Breast epithelium (tissue), 3 donors: ENCODE measurements around the gene SPTA1.

Source experiments
- POLR2A ChIP-seq: fragments of 450-650 bp; IDR thresholded peaks from one replicate; pipeline ENCODE4 v1.6.1; 2016; ENCODE audit warnings: antibody characterized with exemption, mild to moderate bottlenecking, moderate library complexity
- TF ChIP-seq, protein P1 (sequence below), 3 donors: fragments of 450-650 bp; IDR thresholded peaks; one replicate each; pipeline ENCODE4 v1.5.1; 2016 to 2017; ENCODE audit warnings: antibody characterized with exemption in 3 of 3, mild to moderate bottlenecking in 3 of 3, moderate library complexity in 3 of 3

- TF ChIP-seq, protein P1, sequence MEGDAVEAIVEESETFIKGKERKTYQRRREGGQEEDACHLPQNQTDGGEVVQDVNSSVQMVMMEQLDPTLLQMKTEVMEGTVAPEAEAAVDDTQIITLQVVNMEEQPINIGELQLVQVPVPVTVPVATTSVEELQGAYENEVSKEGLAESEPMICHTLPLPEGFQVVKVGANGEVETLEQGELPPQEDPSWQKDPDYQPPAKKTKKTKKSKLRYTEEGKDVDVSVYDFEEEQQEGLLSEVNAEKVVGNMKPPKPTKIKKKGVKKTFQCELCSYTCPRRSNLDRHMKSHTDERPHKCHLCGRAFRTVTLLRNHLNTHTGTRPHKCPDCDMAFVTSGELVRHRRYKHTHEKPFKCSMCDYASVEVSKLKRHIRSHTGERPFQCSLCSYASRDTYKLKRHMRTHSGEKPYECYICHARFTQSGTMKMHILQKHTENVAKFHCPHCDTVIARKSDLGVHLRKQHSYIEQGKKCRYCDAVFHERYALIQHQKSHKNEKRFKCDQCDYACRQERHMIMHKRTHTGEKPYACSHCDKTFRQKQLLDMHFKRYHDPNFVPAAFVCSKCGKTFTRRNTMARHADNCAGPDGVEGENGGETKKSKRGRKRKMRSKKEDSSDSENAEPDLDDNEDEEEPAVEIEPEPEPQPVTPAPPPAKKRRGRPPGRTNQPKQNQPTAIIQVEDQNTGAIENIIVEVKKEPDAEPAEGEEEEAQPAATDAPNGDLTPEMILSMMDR (IDR thresholded peaks at IDR 0.05): no peak
- no peak for TF ChIP-seq POLR2A
These were observed 48.4 kb downstream of the SPTA1 start for GRCh38 chr1:158638146-158638545.
